ENCODE data around the gene KIRREL1. TPM values are rescaled to one million over a fixed set of nuclear protein-coding genes. Genes with fewer than 3 reads are reported as not detected.

Gene KIRREL1
- total RNA-seq, 1 experiment from 2014 or later = 30.7 TPM

GRCh38 chr1:158037866-158038359 is 44.5 kb downstream of the KIRREL1 start:
- Histone ChIP-seq H3K4me1 (replicated peaks; ENCODE audit: insufficient read depth) (peaks cover 25% of the 10 kb centered on the region), H3K4me3 (no peak overlapping the region), H2AFZ (no peak overlapping the region), H3K9me3 (ENCODE audit: insufficient read depth, low read depth) (no peaks in the 10 kb centered on the region), H3F3A (ENCODE audit: insufficient read depth, low read depth) (peaks cover 25% of the 10 kb centered on the region), H3K36me3 (ENCODE audit: low read depth) (no peaks in the 10 kb centered on the region), H3K4me2 (peak overlapping the region; percentile 67), H3K9me2 (ENCODE audit: insufficient read depth) (no peaks in the 10 kb centered on the region), H3K27ac (peak overlapping the region; percentile 35), H3K79me2 (ENCODE audit: low read depth) (peaks cover 6% of the 10 kb centered on the region; the same call in 1 of the 2 replicates), H3K27me3 (ENCODE audit: insufficient read depth, low read depth) (no peaks in the 10 kb centered on the region), H4K20me1 (ENCODE audit: insufficient read depth) (0 out of 2 replicates have a peak, but pooled peaks cover 6% of the 10 kb centered on the region)
- TF ChIP-seq CTCF (conservative IDR thresholded peaks at IDR 0.05) = no peak
- no peak for TF ChIP-seq EZH2 (IDR thresholded peaks at IDR 0.05; ENCODE audit: low read depth)
- CTCF ChIA-PET = interaction anchor here (2.8 kb wide), 1 partner anchor 46 kb away, joined by 11 read pairs; no protein-coding TSS in a partner anchor
- intact Hi-C loops (cut with micrococcal nuclease; ENCODE audit: unreplicated experiment) = no loop called here
- no TSS peak for BruUV-seq (replicated peaks)
- peak; percentile 52 to 73 for DNase-seq
- POLR2A ChIA-PET (ENCODE audit: unreplicated experiment) = interaction anchor here (0.7 kb wide), 1 partner anchor 48 kb away, joined by 11 read pairs; no protein-coding TSS in a partner anchor

DNA sequence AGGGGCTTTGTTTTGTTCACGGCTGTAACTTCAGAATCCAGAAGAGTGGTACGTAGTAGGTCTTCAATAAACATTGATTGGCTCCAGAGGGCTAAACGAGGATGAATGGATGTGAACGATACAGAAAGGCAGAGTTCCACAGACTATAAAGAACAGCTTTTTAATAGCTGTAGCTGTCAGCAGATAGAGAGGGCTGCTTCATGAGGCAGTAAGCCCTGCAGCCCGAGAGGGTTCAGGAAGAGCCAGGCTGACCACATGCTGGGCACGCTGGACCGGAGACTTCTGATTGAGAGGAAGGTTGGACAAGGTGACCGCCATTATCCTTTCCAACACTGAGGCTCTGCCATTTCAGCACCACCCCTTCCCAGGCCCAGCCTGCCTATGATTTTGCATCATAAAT is 45.3 kb downstream of the KIRREL1 start:
- Histone ChIP-seq H3K4me1 (replicated peaks; ENCODE audit: insufficient read depth) (peaks cover 25% of the 10 kb centered on the region), H3F3A (ENCODE audit: insufficient read depth, low read depth) (peaks cover 25% of the 10 kb centered on the region), H2AFZ (no peak overlapping the region), H3K79me2 (ENCODE audit: low read depth) (peaks cover 6% of the 10 kb centered on the region; the same call in 1 of the 2 replicates), H3K27me3 (ENCODE audit: insufficient read depth, low read depth) (no peaks in the 10 kb centered on the region), H3K9me2 (ENCODE audit: insufficient read depth) (no peaks in the 10 kb centered on the region), H3K27ac (no peak overlapping the region), H3K36me3 (ENCODE audit: low read depth) (no peaks in the 10 kb centered on the region), H4K20me1 (ENCODE audit: insufficient read depth) (0 out of 2 replicates have a peak, but pooled peaks cover 6% of the 10 kb centered on the region), H3K4me3 (no peak overlapping the region), H3K9me3 (ENCODE audit: insufficient read depth, low read depth) (no peaks in the 10 kb centered on the region), H3K4me2 (no peak overlapping the region; the same call in 1 of the 2 replicates)
- ChIA-PET CTCF (no interaction called here), POLR2A (ENCODE audit: unreplicated experiment) (no interaction called here)
- BruUV-seq (replicated peaks) = no TSS peak
- no peak for DNase-seq
- TF ChIP-seq EZH2 (IDR thresholded peaks at IDR 0.05; ENCODE audit: low read depth) = no peak
- TF ChIP-seq CTCF (conservative IDR thresholded peaks at IDR 0.05) = no peak
- intact Hi-C loops (cut with micrococcal nuclease; ENCODE audit: unreplicated experiment) = no loop called here

DNA sequence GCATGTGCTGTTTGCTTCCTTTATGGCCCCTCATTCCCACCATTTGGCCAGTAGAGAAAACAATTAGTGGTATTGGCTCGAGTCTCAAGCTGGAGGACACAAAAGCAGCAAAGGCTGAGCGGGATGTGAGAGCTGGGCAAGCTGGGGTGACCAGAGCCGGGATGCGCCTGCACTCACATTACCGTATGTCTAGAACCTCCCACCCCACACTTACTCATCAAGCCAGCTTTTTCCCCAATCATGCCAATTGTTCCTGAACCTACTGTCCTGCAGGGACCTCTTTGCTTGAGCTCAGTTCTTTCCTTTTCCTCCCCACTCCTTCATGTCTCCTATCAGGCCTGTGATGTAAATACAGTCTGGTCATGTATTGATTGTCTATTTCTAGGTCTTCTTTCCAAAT is 45.9 kb downstream of the KIRREL1 start:
- ChIA-PET POLR2A (ENCODE audit: unreplicated experiment) (no interaction called here), CTCF (no interaction called here)
- intact Hi-C loops (cut with micrococcal nuclease; ENCODE audit: unreplicated experiment) = no loop called here
- Histone ChIP-seq H3F3A (ENCODE audit: insufficient read depth, low read depth) (peaks cover 25% of the 10 kb centered on the region), H4K20me1 (ENCODE audit: insufficient read depth) (0 out of 2 replicates have a peak, but pooled peaks cover 6% of the 10 kb centered on the region), H3K36me3 (ENCODE audit: low read depth) (no peaks in the 10 kb centered on the region), H3K9me3 (ENCODE audit: insufficient read depth, low read depth) (no peaks in the 10 kb centered on the region), H3K4me3 (no peak overlapping the region), H3K4me1 (replicated peaks; ENCODE audit: insufficient read depth) (peaks cover 25% of the 10 kb centered on the region), H3K4me2 (no peak overlapping the region), H3K79me2 (ENCODE audit: low read depth) (peaks cover 6% of the 10 kb centered on the region; the same call in 1 of the 2 replicates), H2AFZ (no peak overlapping the region), H3K9me2 (ENCODE audit: insufficient read depth) (no peaks in the 10 kb centered on the region), H3K27ac (no peak overlapping the region), H3K27me3 (ENCODE audit: insufficient read depth, low read depth) (no peaks in the 10 kb centered on the region)
- no TSS peak for BruUV-seq (replicated peaks)
- TF ChIP-seq CTCF (conservative IDR thresholded peaks at IDR 0.05) = no peak
- no peak for TF ChIP-seq EZH2 (IDR thresholded peaks at IDR 0.05; ENCODE audit: low read depth)
- DNase-seq = no peak

Data from PC-9 (cell line).